Kidney (tissue), 14 donors: Measurements from ENCODE around the gene ARHGDIA. TPM values are rescaled to one million over a fixed set of nuclear protein-coding genes. Genes with fewer than 3 reads are reported as not detected.
A peak's percentile ranks its signal among the peaks of the same experiment; 100 is the strongest.

ENCODE experiments used
- DNase-seq, 5 donors: peaks; one replicate each; pipeline ENCODE4 v3.0.0-alpha.2; 2013 to 2020
- FAIRE-seq: peaks from 2 replicates; lab custom pipeline; 2012; peaks lifted over from hg19 to GRCh38; lab: Jason Lieb, UNC
- H3K27ac ChIP-seq, 2 donors: one replicate each; pipeline ENCODE4 v1.7.0; 2013; ENCODE audit warnings: low read depth in 2 of 2, low read length in 2 of 2, inconsistent platforms in 1 of 2
- H3K27me3 ChIP-seq: one replicate; pipeline ENCODE4 v1.7.1; 2013; ENCODE audit warnings: low read length, inconsistent platforms; ENCODE audit not compliant: control insufficient read depth, insufficient read depth
- H3K36me3 ChIP-seq, 3 donors: one replicate each; pipeline versions ENCODE4 v1.7.0 to v1.7.1; 2013; ENCODE audit warnings: low read length in 3 of 3, control low read depth in 1 of 3, inconsistent platforms in 1 of 3; ENCODE audit not compliant: insufficient read depth in 3 of 3, control insufficient read depth in 2 of 3
- H3K4me1 ChIP-seq, 3 donors: one replicate each; pipeline versions ENCODE4 v1.7.0 to v1.7.1; 2013; ENCODE audit warnings: low read length in 3 of 3, inconsistent platforms in 1 of 3, low read depth in 1 of 3; ENCODE audit not compliant: control insufficient read depth in 2 of 3, insufficient read depth in 2 of 3
- H3K4me3 ChIP-seq, 3 donors: one replicate each; pipeline versions ENCODE4 v1.7.0 to v1.8.1; 2013; ENCODE audit warnings: low read length in 3 of 3, control low read depth in 1 of 3, inconsistent platforms in 1 of 3
- H3K9ac ChIP-seq, 3 donors: one replicate each; pipeline versions ENCODE4 v1.7.0 to v1.7.1; 2013; ENCODE audit warnings: low read length in 3 of 3, control low read depth in 1 of 3, inconsistent platforms in 1 of 3
- H3K9me3 ChIP-seq, 3 donors: one replicate each; pipeline versions ENCODE4 v1.7.0 to v1.7.1; 2013; ENCODE audit warnings: low read length in 3 of 3, control low read depth in 1 of 3, inconsistent platforms in 1 of 3; ENCODE audit not compliant: control insufficient read depth in 2 of 3, insufficient read depth in 1 of 3
- intact Hi-C: fragments of 100-400 bp; cut with DNase I; formaldehyde crosslinking; loops from one replicate; pipeline ENCODE4 v1.11.1; 2022
- polyA plus RNA-seq: library from polyadenylated mRNA; stranded (reverse); fragments of 350-450 nt; fragmentation: Illumina TruSeq; extraction: RNeasy Lipid Tissue Mini Kit (QIAGEN cat#74804); gene quantifications from one replicate; pipeline ENCODE4 v1.2.3, GENCODE V29; 2014; ENCODE audit warnings: low read depth, low replicate concordance; ENCODE audit not compliant: insufficient read depth
- total RNA-seq: library from RNA; stranded (reverse); fragmentation: NEBNext Ultra II Directional; extraction: Animal tissue kit (Norgen Biotek cat#: 25700); gene quantifications from one replicate; pipeline ENCODE4 v1.2.1, GENCODE V29; 2021
- TF ChIP-seq, protein P1 (sequence below): IDR thresholded peaks from 3 replicates; pipeline ENCODE4 v1.5.1; 2012; ENCODE audit warnings: mild to moderate bottlenecking, moderate library complexity, borderline replicate concordance; ENCODE audit not compliant: insufficient read depth; ENCODE audit errors: extremely low read depth
- donor health status: control.
- donor health status: control.
- donor health status: control.
- donor health status: control.
- donor health status: control.
- donor health status: DM: yes; HTN: yes; CAD: no.
- donor health status: Normal renal cell carcinoma (clear cell type).

Gene ARHGDIA
- total and polyA plus RNA-seq, 2 donors from 2014 or later = 424 to 453 TPM

DNA sequence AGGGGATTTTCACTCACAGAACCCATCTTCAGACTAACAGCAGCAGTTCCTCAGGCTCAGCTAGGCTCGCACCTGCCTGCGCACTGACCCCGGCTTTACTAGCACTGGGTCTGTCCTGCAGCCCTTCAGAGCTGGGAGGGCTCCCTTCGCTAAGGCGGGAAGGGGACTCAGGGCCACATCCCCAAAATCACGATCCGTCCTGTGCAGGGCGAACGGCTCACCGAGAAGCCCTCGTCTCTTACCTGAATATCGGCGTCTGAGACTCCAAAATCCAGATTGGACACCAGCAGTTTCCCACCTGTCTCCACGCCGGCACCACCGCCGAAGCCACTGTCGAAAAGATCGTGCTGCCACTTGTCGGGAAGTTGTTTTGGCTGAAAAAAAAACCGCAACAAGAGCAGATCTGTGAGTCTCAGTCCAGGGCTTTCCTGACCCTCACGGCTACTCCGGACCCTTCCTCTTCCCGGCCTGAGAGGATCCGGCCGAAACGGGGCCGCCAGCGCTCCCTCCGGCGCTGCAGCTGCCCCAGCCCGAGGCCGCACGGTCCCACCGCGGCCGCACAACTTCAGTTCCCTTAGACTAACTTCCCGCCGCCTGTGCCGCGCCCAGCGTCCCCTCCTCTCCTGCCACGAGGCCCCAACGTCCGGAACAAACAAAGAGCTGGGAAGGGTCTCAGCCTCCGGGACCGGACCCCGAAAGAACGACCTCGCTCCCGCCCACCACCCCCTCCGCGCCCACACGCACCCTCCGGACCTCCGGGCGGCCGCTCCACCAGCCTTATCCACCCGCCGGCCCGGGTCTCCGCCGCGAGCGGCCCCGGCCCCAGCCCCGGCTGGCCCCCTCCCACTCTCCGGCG, 19.5 kb upstream of the ARHGDIA start:
- intact Hi-C loops = no loop called here
- Histone ChIP-seq H3K4me1 (peaks cover 0 to 7% (median 5%) of the 10 kb centered on the region in 3 donors), H3K27me3 (no peaks in the 10 kb centered on the region), H3K4me3 (peak overlapping the region; percentile 24 to 81 (median 66)), H3K9me3 (no peaks in the 10 kb centered on the region), H3K27ac (no peak overlapping the region), H3K9ac (peak overlapping the region in 2 of 3 donors; percentile 59 to 77), H3K36me3 (peaks cover 0 to 26% (median 21%) of the 10 kb centered on the region in 3 donors)
- TF ChIP-seq, protein P1, sequence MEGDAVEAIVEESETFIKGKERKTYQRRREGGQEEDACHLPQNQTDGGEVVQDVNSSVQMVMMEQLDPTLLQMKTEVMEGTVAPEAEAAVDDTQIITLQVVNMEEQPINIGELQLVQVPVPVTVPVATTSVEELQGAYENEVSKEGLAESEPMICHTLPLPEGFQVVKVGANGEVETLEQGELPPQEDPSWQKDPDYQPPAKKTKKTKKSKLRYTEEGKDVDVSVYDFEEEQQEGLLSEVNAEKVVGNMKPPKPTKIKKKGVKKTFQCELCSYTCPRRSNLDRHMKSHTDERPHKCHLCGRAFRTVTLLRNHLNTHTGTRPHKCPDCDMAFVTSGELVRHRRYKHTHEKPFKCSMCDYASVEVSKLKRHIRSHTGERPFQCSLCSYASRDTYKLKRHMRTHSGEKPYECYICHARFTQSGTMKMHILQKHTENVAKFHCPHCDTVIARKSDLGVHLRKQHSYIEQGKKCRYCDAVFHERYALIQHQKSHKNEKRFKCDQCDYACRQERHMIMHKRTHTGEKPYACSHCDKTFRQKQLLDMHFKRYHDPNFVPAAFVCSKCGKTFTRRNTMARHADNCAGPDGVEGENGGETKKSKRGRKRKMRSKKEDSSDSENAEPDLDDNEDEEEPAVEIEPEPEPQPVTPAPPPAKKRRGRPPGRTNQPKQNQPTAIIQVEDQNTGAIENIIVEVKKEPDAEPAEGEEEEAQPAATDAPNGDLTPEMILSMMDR = no peak
- DNase-seq (peak in 2 of 5 donors; percentile 29 to 76), FAIRE-seq (no peak)

DNA sequence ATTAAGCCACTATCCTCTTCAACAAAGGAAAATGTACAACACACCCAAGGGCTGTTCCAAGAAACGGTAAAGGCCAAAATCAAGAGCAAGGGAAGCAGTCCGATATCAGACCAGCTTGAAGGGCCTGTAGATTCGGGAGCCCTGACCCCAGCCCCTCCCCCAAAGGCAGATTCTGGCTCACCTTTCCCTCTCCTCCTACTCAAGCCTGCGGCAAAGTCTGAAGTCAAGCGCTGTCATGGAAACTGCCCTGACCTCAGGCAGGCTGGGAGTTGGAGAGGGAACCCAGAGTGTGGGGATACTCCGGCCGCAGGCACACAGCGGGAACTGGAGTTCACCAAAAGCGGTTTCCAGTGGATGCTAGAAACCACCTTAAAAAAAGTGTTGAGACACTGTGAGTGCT, 18.5 kb upstream of the ARHGDIA start:
- no peak overlapping the region for H3K9ac ChIP-seq
- peaks cover 0 to 9% (median 5%) of the 10 kb centered on the region in 3 donors for H3K4me1 ChIP-seq
- H3K9me3 ChIP-seq = no peaks in the 10 kb centered on the region
- intact Hi-C loops = no loop called here
- no peaks in the 10 kb centered on the region for H3K27me3 ChIP-seq
- peaks cover 0 to 27% (median 24%) of the 10 kb centered on the region in 3 donors for H3K36me3 ChIP-seq
- no peak overlapping the region for H3K4me3 ChIP-seq
- no peak overlapping the region for H3K27ac ChIP-seq
- DNase-seq (no peak), FAIRE-seq (no peak)
- TF ChIP-seq, protein P1 = no peak

DNA sequence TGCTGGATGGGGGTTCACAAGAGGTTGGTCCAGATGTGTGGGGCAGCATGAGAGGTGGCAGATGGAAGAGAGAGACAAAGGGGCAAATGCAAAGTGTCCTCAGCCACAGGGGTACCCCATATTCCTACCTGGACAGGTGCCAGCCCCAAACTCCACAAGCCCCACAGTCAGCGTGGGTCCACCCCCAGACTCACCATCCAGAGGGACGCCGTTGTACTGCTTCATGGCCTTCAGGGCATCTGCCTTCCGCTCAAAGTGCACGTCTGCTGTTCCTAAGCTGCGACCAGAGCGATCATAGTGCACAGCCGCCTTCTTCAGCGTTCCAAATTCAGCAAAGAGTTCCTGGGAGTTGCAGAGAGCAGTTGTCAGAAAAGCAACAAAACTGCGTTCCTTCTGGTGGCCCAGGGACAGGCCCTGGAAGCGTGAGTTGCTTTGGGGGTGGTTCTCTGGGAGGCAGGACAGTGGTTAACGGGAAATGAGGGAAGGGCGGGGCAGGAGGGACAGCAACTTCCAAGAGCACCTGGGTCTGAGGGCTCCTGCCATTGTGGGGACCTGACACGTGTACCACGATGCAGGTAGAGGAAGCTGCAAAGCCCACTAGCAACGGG, 18.0 kb upstream of the ARHGDIA start:
- TF ChIP-seq, protein P1 = no peak
- intact Hi-C loops = no loop called here
- FAIRE-seq = no peak
- H3K27me3 ChIP-seq = no peaks in the 10 kb centered on the region
- H3K4me3 ChIP-seq = no peak overlapping the region
- H3K9me3 ChIP-seq = no peaks in the 10 kb centered on the region
- H3K9ac ChIP-seq = no peak overlapping the region
- no peak for DNase-seq
- H3K4me1 ChIP-seq = peaks cover 0 to 9% (median 5%) of the 10 kb centered on the region in 3 donors
- H3K36me3 ChIP-seq = peaks cover 0 to 27% (median 24%) of the 10 kb centered on the region in 3 donors
- no peak overlapping the region for H3K27ac ChIP-seq
